MV-4-11 (cell line): Measurements from ENCODE around the gene FAM210A.
"Not testable (repeated sequence)": the region's sequence is repeated elsewhere in the genome, so short reads cannot be mapped to it uniquely, and the experiment has no call there.

Experiments used
- DNase-seq: peaks from one replicate; lab custom pipeline; 2025; lab: John Stamatoyannopoulos, UW

The FAM210A gene

GRCh38 chr18:13700153-13700552 lies 26.2 kb downstream of the FAM210A start:
- DNase-seq, result no peak

GRCh38 chr18:13696961-13697360 lies 29.4 kb downstream of the FAM210A start:
- no peak for DNase-seq

DNA sequence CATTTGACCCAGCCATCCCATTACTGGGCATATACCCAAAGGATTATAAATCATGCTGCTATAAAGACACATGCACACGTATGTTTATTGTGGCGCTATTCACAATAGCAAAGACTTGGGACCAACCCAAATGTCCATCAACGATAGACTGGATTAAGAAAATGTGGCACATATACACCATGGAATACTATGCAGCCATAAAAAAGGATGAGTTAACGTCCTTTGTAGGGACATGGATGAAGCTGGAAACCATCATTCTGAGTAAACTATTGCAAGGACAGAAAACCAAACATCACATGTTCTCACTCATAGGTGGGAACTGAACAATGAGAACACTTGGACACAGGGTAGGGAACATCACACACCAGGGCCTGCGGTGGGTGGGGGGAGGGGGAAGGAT lies 31.0 kb downstream of the FAM210A start:
- not testable (repeated sequence) for DNase-seq

DNA sequence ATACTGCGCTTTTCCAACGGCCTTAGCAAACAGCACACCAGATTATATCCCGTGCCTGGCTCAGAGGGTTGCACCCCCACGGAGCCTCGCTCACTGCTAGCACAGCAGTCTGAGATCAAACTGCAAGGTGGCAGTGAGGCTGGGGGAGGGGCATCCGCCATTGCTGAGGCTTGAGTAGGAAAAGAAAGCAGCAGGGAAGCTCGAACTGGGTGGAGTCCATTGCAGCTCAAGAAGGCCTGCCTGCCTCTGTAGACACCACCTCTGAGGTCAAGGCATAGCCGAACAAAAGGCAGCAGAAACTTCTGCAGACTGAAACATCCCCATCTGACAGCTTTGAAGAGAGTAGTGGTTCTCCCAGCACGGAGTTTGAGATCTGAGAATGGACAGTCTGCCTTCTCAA lies 36.3 kb downstream of the FAM210A start:
- not testable (repeated sequence) for DNase-seq

- DNase-seq, result no peak
These were observed 37.9 kb downstream of the FAM210A start for GRCh38 chr18:13688191-13689136.

- no peak for DNase-seq
These were observed 41.8 kb downstream of the FAM210A start for GRCh38 chr18:13684546-13684945.

- no peak for DNase-seq
These were observed 44.7 kb downstream of the FAM210A start for GRCh38 chr18:13681701-13682100.

DNA sequence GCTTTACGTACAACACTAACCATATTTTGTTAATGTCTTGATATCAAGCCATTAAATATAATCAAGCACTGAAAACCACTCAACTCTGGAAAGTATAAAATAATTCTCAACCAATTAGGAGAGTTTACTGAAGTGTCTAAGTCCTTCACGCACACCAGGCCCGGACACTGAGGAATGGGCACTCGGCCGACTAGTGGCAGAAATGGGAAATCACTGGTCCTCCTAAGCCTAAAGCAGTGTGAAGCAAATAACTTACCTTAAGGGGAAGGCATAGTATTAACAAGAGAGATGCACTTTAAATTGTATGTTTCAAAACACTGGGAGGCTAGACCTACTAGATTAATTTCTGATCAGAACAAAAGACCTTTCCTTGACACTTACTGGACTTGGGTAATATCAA lies 45.7 kb downstream of the FAM210A start:
- DNase-seq, result no peak

DNA sequence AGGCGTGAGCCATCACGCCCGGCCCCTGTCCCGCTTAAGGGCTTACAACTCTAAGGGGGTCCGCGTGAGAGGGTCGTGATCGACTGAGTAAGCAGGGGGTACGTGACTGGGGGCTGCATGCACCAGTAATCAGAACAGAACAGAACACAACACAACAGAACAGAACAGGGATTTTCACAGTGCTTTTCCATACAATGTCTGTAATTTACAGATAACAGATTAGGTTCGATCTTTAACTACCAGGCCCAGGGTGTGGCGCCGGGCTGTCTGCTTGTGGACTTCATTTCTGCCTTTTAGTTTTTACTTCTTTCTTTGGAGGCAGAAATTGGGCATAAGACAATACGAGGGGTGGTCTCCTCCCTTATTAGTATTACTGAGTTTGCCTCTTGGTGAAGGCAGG lies 49.0 kb downstream of the FAM210A start:
- DNase-seq, result not testable (repeated sequence)

- no peak for DNase-seq
These were observed 49.9 kb downstream of the FAM210A start for GRCh38 chr18:13676471-13676870.

DNA sequence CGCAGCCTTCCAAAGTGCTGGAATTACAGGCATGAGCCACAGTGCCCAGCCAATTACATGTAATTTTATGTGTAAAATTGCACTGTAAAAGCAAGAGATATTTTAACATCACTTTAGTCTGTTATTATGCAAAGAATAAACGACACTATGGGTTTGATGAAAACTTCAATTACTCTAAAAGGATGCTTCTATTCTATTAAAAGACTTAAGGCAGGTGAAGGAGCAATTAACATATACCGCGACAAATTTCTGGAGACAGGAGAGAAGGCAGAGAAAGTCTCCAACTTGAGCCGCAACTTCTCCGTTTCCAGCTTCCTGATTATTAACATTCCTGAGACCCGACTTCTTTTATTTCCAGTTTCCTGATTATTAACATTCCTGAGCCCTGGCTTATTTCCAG lies 53.7 kb downstream of the FAM210A start:
- no peak for DNase-seq

DNA sequence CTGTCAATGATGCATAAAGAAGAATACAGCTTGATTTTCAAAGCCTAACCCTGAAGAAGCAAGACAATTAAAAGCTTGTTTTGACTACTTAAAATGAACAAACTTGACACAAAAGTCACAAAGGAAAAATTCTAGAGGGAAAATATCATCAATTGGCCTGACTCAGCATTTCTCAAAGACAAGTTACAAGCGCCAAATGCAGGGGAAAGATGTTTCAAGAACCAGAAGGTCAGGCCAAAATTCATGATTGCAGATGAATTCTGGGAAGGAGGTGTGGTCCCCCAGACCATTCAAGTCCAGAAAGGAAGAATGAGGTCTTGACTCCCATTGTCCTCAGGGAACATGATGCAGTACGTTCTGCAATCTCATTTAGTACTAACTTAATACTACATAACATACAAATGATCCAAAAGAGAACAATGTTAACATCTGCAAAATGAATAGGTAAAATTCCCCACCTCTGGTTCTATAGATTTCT lies 64.5 kb downstream of the FAM210A start:
- no peak for DNase-seq

GRCh38 chr18:13661051-13661778 lies 65.1 kb downstream of the FAM210A start:
- DNase-seq, result no peak

DNA sequence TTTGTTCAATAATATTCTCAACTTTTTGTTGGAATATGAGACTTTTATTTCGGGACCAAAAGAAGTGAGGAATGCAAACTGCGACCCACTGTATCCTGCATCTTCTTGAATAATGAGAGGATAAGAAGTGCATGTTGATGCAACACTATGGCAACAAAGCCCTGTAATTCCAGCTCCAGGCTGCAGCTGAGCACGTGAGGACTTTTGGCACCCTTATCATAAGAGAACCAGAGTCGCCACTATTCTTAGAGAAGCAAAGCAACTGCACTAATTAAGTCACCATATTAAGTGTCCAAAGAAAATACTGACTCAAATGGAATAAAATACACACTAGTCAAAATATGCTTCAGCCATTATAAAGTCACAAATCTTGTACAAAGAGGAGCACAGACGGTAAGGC lies 65.8 kb downstream of the FAM210A start:
- DNase-seq, result no peak

DNA sequence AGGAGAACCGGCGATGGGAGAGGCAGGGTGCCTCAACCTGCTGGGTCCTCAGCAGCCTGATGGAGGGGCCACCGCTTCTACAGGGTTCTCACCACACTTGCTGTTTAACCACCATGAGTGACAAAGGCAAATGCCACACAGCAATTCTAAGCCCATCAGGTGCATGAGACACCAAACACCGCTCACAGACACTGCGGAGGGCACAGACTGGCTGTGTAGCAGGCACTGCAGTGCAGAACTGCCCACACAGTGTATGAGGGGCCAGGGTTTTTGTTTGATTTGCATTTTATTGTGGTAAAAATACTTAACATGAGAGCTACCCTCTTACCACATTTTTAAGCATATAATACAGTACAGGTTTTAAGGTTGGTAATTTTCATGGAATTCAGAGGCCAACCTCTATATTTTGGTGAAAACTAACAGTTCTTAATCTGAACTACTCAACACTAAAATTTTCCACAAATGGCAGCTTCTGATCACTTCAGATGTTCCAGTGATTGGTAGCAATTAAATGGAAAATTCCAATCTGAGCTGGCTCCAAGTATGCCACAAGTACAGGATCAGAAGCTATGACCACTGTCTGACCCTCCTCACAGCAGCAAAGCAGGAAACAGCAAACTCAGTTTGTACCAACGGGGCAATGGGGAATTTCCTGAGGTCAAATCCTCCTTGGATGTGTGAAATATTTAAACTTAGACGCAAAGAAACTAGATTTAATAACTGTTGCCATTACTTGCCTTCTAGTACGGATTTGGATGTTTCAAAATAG lies 67.7 kb downstream of the FAM210A start:
- DNase-seq, result no peak

GRCh38 chr18:13657974-13658373 lies 68.4 kb downstream of the FAM210A start:
- DNase-seq, result no peak

- no peak for DNase-seq
These were observed 72.5 kb downstream of the FAM210A start for GRCh38 chr18:13653746-13654433.

DNA sequence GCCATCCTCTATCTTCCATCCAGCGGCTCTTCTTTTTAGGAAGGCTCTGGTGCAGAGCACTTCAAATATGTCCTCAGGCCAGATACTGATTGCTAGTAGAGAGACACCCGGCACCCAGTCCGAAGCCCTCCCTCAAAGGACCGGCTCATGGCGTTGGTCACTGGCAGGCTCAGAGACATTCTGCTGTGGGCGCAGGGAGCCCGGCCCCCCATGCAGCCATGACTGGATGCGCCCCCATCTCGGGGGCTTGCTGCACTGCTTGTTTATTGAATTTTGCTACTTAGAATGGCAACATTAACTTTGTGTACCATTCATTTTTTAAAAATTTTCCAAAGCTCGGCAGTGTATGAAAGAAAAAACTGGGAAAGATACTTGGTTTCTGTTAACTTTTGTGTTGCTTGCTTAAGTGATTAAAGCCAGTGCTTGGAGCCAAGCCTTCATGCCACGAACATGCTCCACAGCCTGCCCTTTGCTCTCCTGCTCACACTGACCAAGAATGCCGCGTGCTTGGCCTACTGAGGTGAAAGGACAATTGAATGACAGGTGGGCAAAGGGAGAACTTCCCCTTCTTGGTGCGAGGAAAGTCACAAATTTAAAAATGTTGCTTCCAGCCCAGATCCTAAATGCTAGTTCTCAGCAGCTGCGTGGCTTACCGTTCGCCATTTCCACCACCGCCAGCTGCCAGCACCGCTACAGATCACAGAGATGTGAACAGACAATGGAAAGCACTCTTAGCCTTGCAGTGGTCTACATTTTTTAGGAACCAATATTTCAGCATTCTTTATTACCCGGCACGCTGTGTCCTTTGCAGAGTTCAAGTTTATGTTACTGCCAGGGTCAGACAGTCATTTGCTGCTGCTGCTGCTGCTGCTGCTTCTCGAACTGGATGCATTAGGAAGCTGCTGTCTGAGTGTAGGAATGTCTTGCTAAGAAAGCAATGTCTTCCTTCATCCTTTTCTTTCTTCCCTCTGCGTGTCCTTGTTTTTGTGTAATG lies 76.7 kb downstream of the FAM210A start:
- no peak for DNase-seq

- DNase-seq, result no peak
These were observed 78.6 kb downstream of the FAM210A start for GRCh38 chr18:13647761-13648160.

DNA sequence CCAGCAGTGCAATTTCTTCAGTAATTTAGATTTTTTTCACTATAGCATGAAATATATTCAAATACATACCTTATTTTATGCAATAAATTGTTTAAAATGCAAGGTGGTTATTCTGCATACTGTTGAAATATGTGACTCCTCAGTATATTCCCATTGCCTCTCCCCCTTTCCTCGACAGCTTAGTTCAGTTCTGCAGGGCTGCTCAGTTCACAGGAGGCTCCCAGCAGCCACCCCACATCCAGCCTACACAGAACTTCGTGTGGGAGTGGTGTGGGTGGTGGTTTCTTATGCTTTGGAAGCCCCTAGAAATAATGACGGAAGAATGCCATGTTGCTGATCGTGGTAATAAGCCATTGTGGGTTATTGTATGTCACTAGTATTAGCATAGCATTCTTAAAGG lies 79.7 kb downstream of the FAM210A start:
- no peak for DNase-seq
